Frontal cortex (tissue), 4 donors: ENCODE data around the gene MEF2C. TPM values are rescaled to one million over a fixed set of nuclear protein-coding genes. Genes with fewer than 3 reads are reported as not detected.
A peak's percentile ranks its signal among the peaks of the same experiment; 100 is the strongest.
"Not testable (repeated sequence)": the region's sequence is repeated elsewhere in the genome, so short reads cannot be mapped to it uniquely, and the experiment has no call there.

Source experiments
- DNase-seq, 2 donors: peaks; one replicate each; pipeline ENCODE4 v3.0.0; 2012; ENCODE audit warnings: low spot score in 2 of 2
- FAIRE-seq: peaks from 2 replicates; lab custom pipeline; 2012; peaks lifted over from hg19 to GRCh38; lab: Jason Lieb, UNC
- total RNA-seq: library from RNA; depleted of rRNA; stranded (reverse); fragments of >200 nt; gene quantifications from one replicate; pipeline ENCODE4 v1.2.3, GENCODE V29; 2014
- donor health status: control.
- donor health status: control.
- donor health status: control.

Gene MEF2C
- total RNA-seq, 1 donor from 2014 or later: 1,165 TPM

DNA sequence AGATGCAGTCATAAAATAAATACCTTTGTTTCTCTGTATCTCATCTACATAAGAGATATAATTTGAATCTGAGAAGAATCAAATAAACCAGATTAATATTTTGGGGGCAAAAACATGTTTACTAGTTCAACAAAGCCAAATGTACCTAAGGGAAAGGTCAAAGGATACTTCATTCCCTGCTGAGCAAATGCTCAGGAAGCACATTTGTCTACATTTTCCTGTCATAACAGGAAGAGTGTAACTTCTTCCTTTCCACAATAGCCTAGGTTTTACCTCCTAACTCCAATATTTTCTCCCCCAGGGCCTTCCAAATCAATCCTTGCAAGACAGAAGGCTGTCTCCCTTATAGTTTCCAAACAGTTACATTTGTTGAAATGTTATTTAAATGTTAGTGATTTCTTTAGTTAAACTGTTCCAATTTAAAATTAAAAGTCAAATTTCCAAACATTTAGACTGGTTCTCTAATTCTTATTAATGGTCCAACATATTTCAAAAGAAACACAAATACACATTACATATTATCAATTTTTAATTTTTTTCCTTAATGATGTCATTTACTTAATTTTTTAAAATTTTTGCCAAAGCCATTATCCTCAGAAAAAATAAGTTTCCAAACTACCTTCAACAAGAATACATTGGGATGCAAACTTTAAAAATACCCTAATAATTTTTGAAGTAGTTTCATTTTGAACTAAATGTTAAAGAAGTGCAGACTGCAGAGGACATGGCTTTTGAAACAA is 67.8 kb downstream of the MEF2C start:
- DNase-seq (no peak), FAIRE-seq (peak; percentile 63)

- FAIRE-seq (no peak), DNase-seq (no peak)
These were observed 69.0 kb downstream of the MEF2C start for GRCh38 chr5:88813805-88814575.

DNA sequence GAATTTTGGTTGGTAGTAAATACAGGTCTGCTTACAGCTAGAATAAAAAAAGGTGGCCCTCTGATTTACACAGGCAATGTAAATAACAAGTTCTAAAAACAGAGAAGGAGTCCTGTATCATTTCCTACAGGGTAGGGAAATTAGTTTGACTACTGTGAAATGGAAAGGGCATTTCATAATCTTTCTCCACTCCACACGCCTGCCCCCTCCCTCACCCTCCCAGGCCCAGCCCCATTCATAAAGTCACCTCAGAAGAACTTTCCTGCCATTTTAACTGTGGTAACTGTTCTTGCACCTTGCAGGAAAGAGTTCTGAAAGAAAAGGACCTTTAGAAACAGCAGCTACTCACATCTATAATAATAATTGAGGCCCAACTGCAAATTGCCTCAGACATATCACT is 69.7 kb downstream of the MEF2C start:
- FAIRE-seq: no peak

GRCh38 chr5:88808153-88808552 is 74.8 kb downstream of the MEF2C start:
- no peak for DNase-seq
- no peak for FAIRE-seq

More for the DNA sequence above, 69.7 kb downstream of the MEF2C start:
- no peak for DNase-seq

- no peak for FAIRE-seq
- no peak for DNase-seq
These were observed 75.7 kb downstream of the MEF2C start for GRCh38 chr5:88807327-88807726.

DNA sequence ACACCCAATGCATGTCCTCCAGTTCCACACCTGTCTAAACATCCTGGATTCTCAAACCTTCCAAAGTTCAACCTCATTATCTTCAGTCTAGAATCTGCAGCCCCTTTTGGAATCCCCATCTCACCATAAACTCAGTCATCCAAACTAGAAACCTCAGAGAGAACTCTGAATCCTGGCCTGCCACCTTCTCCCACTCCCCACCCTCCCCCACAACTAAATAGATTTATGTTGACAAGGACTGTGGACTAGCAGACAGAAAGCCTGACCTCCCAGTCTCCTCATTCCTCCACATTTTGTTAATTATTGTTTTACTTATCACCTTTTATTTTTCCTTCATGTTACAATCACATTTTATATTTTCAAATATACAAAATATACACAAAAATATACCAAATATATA is 76.6 kb downstream of the MEF2C start:
- DNase-seq: no peak
- FAIRE-seq: no peak

- FAIRE-seq (no peak), DNase-seq (no peak)
These were observed 77.7 kb downstream of the MEF2C start for GRCh38 chr5:88805151-88805784.

GRCh38 chr5:88804444-88804843 is 78.5 kb downstream of the MEF2C start:
- no peak for FAIRE-seq

DNA sequence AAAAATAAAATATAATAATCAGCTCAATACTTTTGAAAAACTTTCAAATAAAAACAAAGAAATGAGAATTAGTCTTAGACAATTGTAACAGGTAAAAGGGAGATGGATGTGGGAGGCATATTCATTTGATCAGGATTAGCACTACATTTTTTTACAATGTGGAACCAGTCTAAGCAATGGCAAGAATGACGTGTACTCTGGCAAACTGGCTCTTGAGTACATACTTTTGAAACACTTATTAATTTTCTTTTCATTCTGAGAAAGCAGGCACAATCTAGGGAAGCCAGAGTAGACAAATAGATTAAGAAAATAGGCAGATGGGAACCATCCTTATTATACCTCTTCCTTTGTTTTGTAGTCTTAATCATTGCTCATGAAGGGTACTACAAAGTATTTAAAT is 79.7 kb downstream of the MEF2C start:
- no peak for DNase-seq
- no peak for FAIRE-seq

More at GRCh38 chr5:88804444-88804843, 78.5 kb downstream of the MEF2C start:
- DNase-seq: no peak

GRCh38 chr5:88799938-88800535 is 82.9 kb downstream of the MEF2C start:
- FAIRE-seq: no peak
- DNase-seq: no peak

- not testable (repeated sequence) for FAIRE-seq, DNase-seq
These were observed 84.1 kb downstream of the MEF2C start for GRCh38 chr5:88798933-88799332.

DNA sequence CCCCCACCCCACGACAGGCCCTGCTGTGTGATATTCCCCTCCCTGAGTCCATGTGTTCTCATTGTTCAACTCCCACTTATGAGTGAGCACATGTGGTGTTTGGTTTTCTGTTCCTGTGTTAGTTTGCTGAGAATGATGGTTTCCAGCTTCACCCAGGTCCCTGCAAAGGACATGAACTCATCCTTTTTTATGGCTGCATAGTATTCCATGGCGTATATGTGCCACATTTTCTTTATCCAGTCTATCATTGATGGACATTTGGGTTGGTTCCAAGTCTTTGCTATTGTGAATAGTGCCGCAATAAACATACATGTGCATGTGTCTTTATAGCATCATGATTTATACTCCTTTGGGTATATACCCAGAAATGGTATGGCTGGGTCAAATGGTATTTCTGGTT is 89.2 kb downstream of the MEF2C start:
- not testable (repeated sequence) for FAIRE-seq, DNase-seq

GRCh38 chr5:88792144-88792840 is 90.7 kb downstream of the MEF2C start:
- DNase-seq (no peak), FAIRE-seq (no peak)

- FAIRE-seq (no peak), DNase-seq (no peak)
These were observed 95.1 kb downstream of the MEF2C start for GRCh38 chr5:88787856-88788255.

DNA sequence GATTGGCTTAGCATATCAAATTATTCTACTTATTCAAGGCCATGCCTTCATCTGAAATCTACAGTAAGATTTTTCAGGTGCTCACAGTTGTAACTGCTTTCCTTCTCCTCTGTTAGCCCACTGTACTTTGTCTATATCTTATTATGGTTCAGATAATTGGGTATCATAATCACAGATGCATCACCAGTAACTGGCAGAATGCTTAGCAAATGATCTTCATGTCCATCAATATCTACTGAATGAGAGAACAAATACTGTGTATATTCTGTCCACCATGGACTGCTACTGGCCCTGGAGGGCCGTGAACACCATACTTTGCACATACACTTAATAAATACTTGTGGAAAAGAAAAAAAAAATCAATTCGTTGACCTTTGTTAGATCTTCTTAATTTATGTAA is 96.2 kb downstream of the MEF2C start:
- FAIRE-seq (no peak), DNase-seq (no peak)

GRCh38 chr5:88785746-88786565 is 97.0 kb downstream of the MEF2C start:
- DNase-seq: peak in 1 of 2 donors; percentile 17
- no peak for FAIRE-seq

- FAIRE-seq (no peak), DNase-seq (no peak)
These were observed 100.4 kb downstream of the MEF2C start for GRCh38 chr5:88782571-88782970.

DNA sequence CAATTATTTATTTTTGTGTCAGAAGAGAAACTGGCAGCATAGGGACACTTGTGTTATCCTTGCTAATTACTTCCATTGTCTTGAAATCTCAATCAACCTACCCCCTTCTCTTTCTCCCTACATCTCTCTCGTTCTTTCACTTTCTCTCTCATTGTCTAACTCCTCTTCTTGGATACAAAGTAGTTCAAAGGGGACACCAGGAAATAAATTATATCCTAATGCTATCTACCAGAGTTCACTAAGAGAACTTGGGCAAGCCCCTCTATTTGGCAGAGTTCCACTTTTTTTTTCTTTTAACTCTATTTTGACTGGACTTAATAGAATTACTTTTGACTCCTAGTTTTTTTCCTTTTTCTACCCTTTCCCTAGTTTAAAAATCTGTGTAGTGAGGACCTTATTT is 102.2 kb downstream of the MEF2C start:
- DNase-seq (no peak), FAIRE-seq (no peak)

DNA sequence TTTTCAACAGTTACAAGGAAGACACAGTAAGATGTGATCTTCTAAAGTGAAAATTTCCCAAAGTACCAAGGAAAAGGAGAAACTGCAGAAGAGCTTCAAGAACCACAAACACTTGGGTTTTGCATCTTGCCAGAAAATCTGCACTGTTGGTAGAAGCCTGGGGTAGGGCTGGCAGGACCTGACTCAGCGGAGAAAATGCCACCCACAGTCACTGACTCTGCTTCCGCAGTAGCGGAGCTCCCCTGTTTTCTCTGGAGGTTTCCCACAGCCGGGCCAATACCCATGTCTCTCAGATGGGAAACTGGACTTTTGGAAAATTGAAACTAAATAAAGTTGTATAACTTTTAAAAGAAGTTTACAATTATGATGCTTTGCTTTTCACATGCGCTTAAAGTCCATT is 104.2 kb downstream of the MEF2C start:
- FAIRE-seq: no peak
- DNase-seq: no peak
